Thyroid gland (tissue), 4 donors: Measurements from ENCODE around the gene TFAP2C.

Experiments used
- POLR2A ChIP-seq, 2 donors: fragments of 450-650 bp; IDR thresholded peaks; one replicate each; pipeline ENCODE4 v1.6.1; 2017; ENCODE audit warnings: antibody characterized with exemption in 2 of 2, mild to moderate bottlenecking in 2 of 2, moderate library complexity in 1 of 2
- TF ChIP-seq, protein P1 (sequence below), 6 experiments: fragments of 200-600 bp in 3 of 6; fragments of 450-650 bp in 3 of 6; sonication (generic) in 3 of 6; IDR thresholded peaks; one replicate each; pipeline ENCODE4 v1.5.1; 2016 to 2019; ENCODE audit warnings: antibody characterized with exemption in 6 of 6, mild to moderate bottlenecking in 2 of 6, inconsistent platforms in 1 of 6, moderate library complexity in 1 of 6

DNA sequence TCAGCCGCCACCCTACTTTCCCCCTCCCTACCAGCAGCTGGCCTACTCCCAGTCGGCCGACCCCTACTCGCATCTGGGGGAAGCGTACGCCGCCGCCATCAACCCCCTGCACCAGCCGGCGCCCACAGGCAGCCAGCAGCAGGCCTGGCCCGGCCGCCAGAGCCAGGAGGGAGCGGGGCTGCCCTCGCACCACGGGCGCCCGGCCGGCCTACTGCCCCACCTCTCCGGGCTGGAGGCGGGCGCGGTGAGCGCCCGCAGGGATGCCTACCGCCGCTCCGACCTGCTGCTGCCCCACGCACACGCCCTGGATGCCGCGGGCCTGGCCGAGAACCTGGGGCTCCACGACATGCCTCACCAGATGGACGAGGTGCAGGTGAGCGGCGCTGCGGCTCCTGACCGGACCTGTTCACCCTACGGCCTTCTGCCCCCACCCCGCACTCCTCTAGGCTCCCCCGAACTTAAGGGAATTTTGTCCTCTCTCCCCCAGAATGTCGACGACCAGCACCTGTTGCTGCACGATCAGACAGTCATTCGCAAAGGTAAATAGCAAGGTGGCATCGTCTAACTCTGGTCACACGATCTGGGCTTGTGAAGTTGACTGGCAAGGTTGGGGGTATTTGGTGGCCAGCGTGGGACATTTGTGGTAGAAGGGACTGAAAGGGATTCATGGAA lies 2.3 kb downstream of the TFAP2C start:
- TF ChIP-seq, protein P1, sequence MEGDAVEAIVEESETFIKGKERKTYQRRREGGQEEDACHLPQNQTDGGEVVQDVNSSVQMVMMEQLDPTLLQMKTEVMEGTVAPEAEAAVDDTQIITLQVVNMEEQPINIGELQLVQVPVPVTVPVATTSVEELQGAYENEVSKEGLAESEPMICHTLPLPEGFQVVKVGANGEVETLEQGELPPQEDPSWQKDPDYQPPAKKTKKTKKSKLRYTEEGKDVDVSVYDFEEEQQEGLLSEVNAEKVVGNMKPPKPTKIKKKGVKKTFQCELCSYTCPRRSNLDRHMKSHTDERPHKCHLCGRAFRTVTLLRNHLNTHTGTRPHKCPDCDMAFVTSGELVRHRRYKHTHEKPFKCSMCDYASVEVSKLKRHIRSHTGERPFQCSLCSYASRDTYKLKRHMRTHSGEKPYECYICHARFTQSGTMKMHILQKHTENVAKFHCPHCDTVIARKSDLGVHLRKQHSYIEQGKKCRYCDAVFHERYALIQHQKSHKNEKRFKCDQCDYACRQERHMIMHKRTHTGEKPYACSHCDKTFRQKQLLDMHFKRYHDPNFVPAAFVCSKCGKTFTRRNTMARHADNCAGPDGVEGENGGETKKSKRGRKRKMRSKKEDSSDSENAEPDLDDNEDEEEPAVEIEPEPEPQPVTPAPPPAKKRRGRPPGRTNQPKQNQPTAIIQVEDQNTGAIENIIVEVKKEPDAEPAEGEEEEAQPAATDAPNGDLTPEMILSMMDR (IDR thresholded peaks at IDR 0.05): no peak
- TF ChIP-seq POLR2A (IDR thresholded peaks at IDR 0.05): no peak
